Right atrium auricular region (tissue), 2 donors: ENCODE measurements around the gene ZBTB9. TPM values are rescaled to one million over a fixed set of nuclear protein-coding genes. Genes with fewer than 3 reads are reported as not detected.
A peak's percentile ranks its signal among the peaks of the same experiment; 100 is the strongest.

Source experiments
- DNase-seq: peaks from one replicate; pipeline ENCODE4 v3.0.0-alpha.2; 2019; ENCODE audit warnings: low spot score
- H3K27ac ChIP-seq, 2 donors: fragments of 200-600 bp; sonication (generic); 1 replicate in 1 of 2; 2 replicates in 1 of 2; pipeline ENCODE4 v1.5.1; 2016 to 2019
- H3K27me3 ChIP-seq, 2 donors: fragments of 200-600 bp; sonication (generic); one replicate each; pipeline versions ENCODE4 v1.5.1 to v1.6.0; 2017 to 2019
- H3K36me3 ChIP-seq: fragments of 200-600 bp; sonication (generic); one replicate; pipeline ENCODE4 v1.5.1; 2016
- H3K4me1 ChIP-seq, 2 donors: fragments of 200-600 bp; sonication (generic); one replicate each; pipeline versions ENCODE4 v1.5.1 to v1.6.0; 2017 to 2019
- H3K4me3 ChIP-seq, 2 donors: fragments of 200-600 bp; sonication (generic); 1 replicate in 1 of 2; 2 replicates in 1 of 2; pipeline ENCODE4 v1.5.1; 2017 to 2019; ENCODE audit warnings: mild to moderate bottlenecking in 1 of 2, moderate library complexity in 1 of 2
- H3K9me3 ChIP-seq, 2 donors: fragments of 200-600 bp; sonication (generic); one replicate each; pipeline ENCODE4 v1.5.1; 2019
- CTCF ChIP-seq, 2 donors: fragments of 200-600 bp; sonication (generic); IDR thresholded peaks; one replicate each; pipeline ENCODE4 v1.5.1; 2019; ENCODE audit warnings: antibody characterized with exemption in 2 of 2
- total RNA-seq, 2 donors: library from RNA; depleted of rRNA; stranded (reverse); fragments of >200 nt; gene quantifications; one replicate each; pipeline ENCODE4 v1.1.0, GENCODE V29; 2016

The ZBTB9 gene
- total RNA-seq, 2 donors from 2014 or later = 1.3 to 4.1 TPM

- TF ChIP-seq CTCF (IDR thresholded peaks at IDR 0.05) = peak; percentile 34 to 62
- H3K27me3 ChIP-seq = no peaks in the 10 kb centered on the region
- peak within 1 kb of the TSS; percentile 57 to 71 for H3K4me3 ChIP-seq
- DNase-seq = peak; percentile 100
- H3K36me3 ChIP-seq = peaks cover 30% of the 10 kb centered on the region
- H3K27ac ChIP-seq = peak within 1 kb of the TSS; percentile 96 to 97
- peaks cover 0 to 39% of the 10 kb centered on the region in 2 donors for H3K4me1 ChIP-seq
- H3K9me3 ChIP-seq = no peaks in the 10 kb centered on the region
Observed at GRCh38 chr6:33417903-33418689, 36.3 kb upstream of the ZBTB9 start, which contains the start of gene CUTA. Gene CUTA (minus strand): TSS chr6:33418107. CDS start chr6:33418000, 107 bp downstream.

GRCh38 chr6:33418690-33419291, 35.6 kb upstream of the ZBTB9 start:
- Histone ChIP-seq H3K4me1 (peaks cover 0 to 39% of the 10 kb centered on the region in 2 donors), H3K9me3 (no peaks in the 10 kb centered on the region), H3K27ac (peak overlapping the region; percentile 96 to 97), H3K4me3 (peak overlapping the region; percentile 35 to 71), H3K36me3 (peaks cover 23% of the 10 kb centered on the region), H3K27me3 (no peaks in the 10 kb centered on the region)
- TF ChIP-seq CTCF (IDR thresholded peaks at IDR 0.05) = no peak
- DNase-seq = no peak

- Histone ChIP-seq H3K9me3 (no peaks in the 10 kb centered on the region), H3K27me3 (no peaks in the 10 kb centered on the region), H3K4me3 (peak within 1 kb of the TSS; percentile 33 to 47), H3K27ac (peak within 1 kb of the TSS; percentile 96 to 97), H3K36me3 (peaks cover 13% of the 10 kb centered on the region), H3K4me1 (peaks cover 0 to 48% of the 10 kb centered on the region in 2 donors)
- no peak for TF ChIP-seq CTCF (IDR thresholded peaks at IDR 0.05)
- no peak for DNase-seq
Observed at GRCh38 chr6:33419580-33420490, 34.5 kb upstream of the ZBTB9 start, which contains the start of gene SYNGAP1. Gene SYNGAP1 (plus strand): TSS chr6:33420065. CDS start chr6:33420265, 200 bp downstream.

- peaks cover 4% of the 10 kb centered on the region for H3K36me3 ChIP-seq
Observed at GRCh38 chr6:33420491-33421343, 33.7 kb upstream of the ZBTB9 start.

More at GRCh38 chr6:33420491-33421343, 33.7 kb upstream of the ZBTB9 start:
- peak overlapping the region; percentile 96 to 97 for H3K27ac ChIP-seq
- no peaks in the 10 kb centered on the region for H3K9me3 ChIP-seq
- no peak for TF ChIP-seq CTCF (IDR thresholded peaks at IDR 0.05)
- no peak for DNase-seq
- no peaks in the 10 kb centered on the region for H3K27me3 ChIP-seq
- peaks cover 0 to 52% of the 10 kb centered on the region in 2 donors for H3K4me1 ChIP-seq
- peak overlapping the region; percentile 33 to 47 for H3K4me3 ChIP-seq
